Urothelium cell line (cell line): ENCODE measurements around the gene MCOLN1.

Source experiments
- DNase-seq: peaks from one replicate; pipeline ENCODE4 v3.0.0; 2011; ENCODE audit warnings: low spot score, mixed read lengths
- FAIRE-seq: peaks from 2 replicates; lab custom pipeline; 2011; peaks lifted over from hg19 to GRCh38; lab: Jason Lieb, UNC

Gene MCOLN1

GRCh38 chr19:7540761-7541474 lies 18.5 kb downstream of the MCOLN1 start:
- FAIRE-seq (no peak), DNase-seq (no peak)

GRCh38 chr19:7541475-7541824 lies 19.0 kb downstream of the MCOLN1 start:
- DNase-seq, result no peak

GRCh38 chr19:7541828-7542443 lies 19.5 kb downstream of the MCOLN1 start:
- FAIRE-seq, result no peak

More at GRCh38 chr19:7541475-7541824, 19.0 kb downstream of the MCOLN1 start:
- FAIRE-seq, result no peak

GRCh38 chr19:7542556-7543348 lies 20.3 kb downstream of the MCOLN1 start:
- FAIRE-seq (no peak), DNase-seq (no peak)

More at GRCh38 chr19:7541828-7542443, 19.5 kb downstream of the MCOLN1 start:
- DNase-seq, result no peak

GRCh38 chr19:7544626-7545025 lies 22.2 kb downstream of the MCOLN1 start:
- DNase-seq, result no peak
- FAIRE-seq, result no peak

- no peak for DNase-seq
- FAIRE-seq, result no peak
Observed at GRCh38 chr19:7545300-7545699, 22.9 kb downstream of the MCOLN1 start.

DNA sequence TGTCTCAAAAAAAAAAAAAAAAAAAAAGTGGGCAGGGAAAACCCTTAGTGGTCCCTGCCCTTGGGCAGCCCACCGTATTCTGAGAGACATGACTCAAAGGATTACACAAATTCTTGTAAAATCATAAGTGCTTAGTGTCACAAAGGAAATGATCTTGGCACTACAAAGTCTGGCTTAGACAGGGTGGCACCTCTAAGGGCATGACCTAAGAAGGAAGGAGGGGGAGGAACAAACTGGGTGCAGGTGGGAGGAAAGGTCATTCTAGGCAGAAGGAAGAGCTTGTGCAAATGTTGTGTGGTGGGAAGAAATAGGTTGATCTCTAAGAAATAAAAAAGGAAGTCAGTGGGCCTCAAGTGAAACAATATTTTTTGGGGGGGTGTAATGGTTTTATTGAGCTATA lies 23.5 kb downstream of the MCOLN1 start:
- FAIRE-seq, result no peak
- DNase-seq, result no peak

DNA sequence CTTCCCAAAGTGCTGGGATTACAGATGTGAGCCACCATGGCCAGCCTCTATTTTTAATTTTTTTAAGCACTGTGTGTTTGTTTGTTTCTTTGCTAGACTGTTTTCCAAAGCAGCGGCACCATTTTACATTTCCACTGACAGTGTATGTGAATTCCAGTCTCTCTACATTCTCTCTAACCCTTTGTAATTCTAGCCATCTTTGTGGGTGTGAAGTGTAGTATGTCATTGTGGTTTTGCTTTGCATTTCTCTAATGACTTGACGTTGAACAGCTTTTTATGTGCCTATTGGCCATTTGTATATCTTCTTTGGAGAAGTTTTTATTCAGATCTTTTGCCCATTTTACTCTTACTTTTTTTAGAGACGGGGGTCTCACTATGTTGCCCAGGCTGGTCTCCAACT lies 24.7 kb downstream of the MCOLN1 start:
- DNase-seq (no peak), FAIRE-seq (no peak)

DNA sequence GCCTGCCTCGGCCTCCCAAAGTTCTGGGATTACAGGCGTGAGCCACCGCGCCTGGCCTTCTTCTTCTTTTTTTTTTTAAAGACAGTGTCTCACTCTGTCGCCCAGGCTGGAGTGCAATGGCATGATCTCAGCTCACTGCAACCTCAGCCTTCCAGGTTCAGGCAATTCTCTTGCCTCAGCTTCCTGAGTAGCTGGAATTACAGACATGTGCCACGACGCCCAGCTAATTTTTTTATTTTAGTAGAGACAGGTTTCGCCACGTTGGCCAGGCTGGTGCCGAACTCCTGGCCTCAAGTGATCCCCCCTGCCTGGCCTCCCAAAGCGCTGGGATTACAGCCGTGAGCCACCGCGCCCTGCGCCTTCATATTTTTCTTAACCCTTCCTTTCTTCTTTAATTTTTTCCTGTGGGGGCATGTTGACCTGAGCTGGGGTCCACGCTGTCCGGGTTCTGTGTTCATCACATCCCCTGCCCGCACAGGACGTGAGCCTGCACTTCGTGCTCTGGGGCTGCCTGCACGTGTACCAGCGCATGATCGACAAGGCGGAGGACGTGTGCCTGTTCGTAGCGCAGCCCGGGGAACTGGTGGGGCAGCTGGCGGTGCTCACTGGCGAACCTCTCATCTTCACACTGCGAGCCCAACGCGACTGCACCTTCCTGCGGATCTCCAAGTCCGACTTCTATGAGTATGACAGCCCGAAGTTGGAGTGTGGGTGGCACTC lies 27.2 kb downstream of the MCOLN1 start:
- DNase-seq (no peak), FAIRE-seq (no peak)

GRCh38 chr19:7550169-7550770 lies 27.8 kb downstream of the MCOLN1 start:
- no peak for FAIRE-seq
- DNase-seq, result no peak

DNA sequence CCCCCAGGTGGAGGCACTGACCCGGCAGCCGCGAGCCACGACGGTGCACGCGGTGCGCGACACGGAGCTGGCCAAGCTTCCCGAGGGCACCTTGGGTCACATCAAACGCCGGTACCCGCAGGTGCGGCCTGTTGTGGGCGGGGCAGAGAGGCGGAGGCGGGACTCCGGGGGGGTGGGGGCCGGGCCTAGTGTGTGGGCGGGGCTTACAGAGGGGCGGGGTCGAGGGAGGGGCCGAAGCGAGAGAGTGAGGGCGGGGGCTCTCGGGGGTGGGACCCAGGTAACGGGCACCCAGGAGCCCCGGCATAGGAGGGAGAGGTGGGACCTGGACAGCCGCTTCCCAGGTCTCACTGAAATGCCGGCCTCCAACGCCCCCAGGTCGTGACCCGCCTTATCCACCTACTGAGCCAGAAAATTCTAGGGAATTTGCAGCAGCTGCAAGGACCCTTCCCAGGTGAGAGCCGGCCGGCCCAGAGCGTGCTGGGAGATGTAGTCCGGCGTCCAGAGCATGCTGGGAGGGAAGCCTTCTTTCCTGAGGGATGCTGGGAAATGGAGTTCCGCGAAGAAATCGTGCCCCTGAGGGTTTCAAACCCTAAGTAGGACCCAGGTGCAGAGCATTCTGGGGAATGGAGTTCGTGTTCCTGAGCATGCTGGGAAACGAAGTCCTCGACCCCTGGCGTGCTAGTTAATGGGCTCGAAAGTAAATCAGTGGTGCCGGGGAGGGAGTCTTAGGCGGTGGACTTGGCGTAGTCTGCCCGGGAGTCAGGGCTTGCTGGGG lies 28.8 kb downstream of the MCOLN1 start:
- FAIRE-seq (no peak), DNase-seq (peak; percentile 45)

- FAIRE-seq (no peak), DNase-seq (no peak)
Observed at GRCh38 chr19:7552781-7553180, 30.4 kb downstream of the MCOLN1 start.

- no peak for DNase-seq
- no peak for FAIRE-seq
Observed at GRCh38 chr19:7554565-7554964, 32.1 kb downstream of the MCOLN1 start.

GRCh38 chr19:7554990-7555864 lies 32.8 kb downstream of the MCOLN1 start:
- peak; percentile 26 for DNase-seq
- FAIRE-seq, result no peak

DNA sequence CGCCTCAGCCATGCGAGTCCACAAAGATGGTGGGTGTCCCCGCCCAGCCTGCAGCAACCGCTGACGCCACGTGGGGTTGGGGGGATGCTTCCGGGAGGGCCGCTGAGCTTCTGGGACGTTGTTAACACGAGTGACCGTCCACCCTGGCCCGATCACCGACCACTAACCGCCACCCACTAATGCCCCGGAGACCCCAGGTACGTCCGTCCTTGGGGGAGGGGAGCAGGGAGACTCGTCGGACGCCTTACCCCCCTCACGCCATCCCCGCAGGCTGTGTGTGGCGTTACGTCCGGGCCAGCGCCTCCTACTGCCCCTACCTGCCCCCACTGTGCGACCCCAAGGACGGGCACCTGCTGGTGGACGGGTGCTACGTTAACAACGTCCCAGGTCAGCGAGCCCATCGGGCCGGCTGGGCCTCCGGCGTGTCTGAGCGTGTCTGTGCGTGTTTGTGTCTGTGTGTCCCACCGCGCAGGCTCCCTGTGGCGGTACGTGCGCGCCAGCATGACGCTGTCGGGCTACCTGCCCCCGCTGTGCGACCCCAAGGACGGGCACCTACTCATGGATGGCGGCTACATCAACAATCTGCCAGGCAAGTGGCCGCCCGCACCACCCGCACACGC lies 34.4 kb downstream of the MCOLN1 start:
- FAIRE-seq, result no peak
- no peak for DNase-seq

- no peak for DNase-seq
- no peak for FAIRE-seq
Observed at GRCh38 chr19:7558667-7559066, 36.2 kb downstream of the MCOLN1 start.

- no peak for DNase-seq
- FAIRE-seq, result no peak
Observed at GRCh38 chr19:7559102-7559501, 36.7 kb downstream of the MCOLN1 start.

DNA sequence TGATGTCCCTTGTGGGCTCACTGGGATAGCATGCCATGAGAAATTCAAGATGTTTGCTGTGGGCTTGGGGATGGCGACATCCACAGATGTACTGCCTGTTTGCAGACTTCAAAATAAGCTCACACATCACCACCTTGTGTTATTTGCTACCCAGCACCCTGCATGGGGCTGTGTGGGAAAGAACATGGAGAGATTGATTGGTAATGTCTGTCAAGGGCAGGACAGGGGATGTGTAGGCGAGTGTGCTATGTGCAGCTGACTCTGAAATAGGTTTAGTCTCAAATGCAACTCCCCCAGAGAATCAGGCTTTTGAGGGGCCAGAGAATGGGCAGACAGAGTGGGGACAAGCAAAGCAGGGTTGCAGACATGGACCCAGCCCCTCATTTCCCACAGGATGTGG lies 37.8 kb downstream of the MCOLN1 start:
- FAIRE-seq (no peak), DNase-seq (no peak)

DNA sequence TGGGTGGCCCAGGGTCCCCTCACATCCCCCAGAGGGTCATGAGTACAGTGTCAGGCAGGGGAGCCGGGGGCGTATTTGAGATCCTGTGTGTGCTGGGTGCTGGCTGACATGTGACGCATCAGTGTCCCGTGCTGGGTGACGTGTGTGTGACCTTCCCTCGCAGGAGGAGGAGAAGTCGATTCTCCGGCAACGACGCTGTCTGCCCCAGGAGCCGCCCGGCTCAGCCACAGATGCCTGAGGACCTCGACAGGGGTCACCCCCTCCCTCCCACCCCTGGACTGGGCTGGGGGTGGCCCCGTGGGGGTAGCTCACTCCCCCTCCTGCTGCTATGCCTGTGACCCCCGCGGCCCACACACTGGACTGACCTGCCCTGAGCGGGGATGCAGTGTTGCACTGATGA lies 38.9 kb downstream of the MCOLN1 start:
- DNase-seq (no peak), FAIRE-seq (no peak)
